ENCODE results near the gene TAP2. TPM values are rescaled to one million over a fixed set of nuclear protein-coding genes. Genes with fewer than 3 reads are reported as not detected.

TAP2 gene
- total and polyA plus RNA-seq, 2 of the 13 experiments (the other 11 are each of a cell fraction or from before 2014, with no cell fraction given): 10.3 to 17.6 TPM

GRCh38 chr6:32843979-32844838 lies 5.7 kb upstream of the TAP2 start, which contains the start of gene PSMB8 (continued):
- TF ChIP-seq RORA (CRISPR knock-in tag; IDR thresholded peaks at IDR 0.05): no peak
- TF ChIP-seq ZBTB38 (CRISPR knock-in tag; IDR thresholded peaks at IDR 0.05): no peak; the same call in 1 of the 2 replicates
- TF ChIP-seq GRHL1 (CRISPR knock-in tag; conservative IDR thresholded peaks at IDR 0.05): no peak
- TF ChIP-seq MBNL3 (CRISPR knock-in tag; conservative IDR thresholded peaks at IDR 0.05): no peak
- TF ChIP-seq ARNT2 (CRISPR knock-in tag; IDR thresholded peaks at IDR 0.05; ENCODE audit: low read depth): 0 out of 2 replicates have a peak, but pooled peaks have one; percentile 15
- TF ChIP-seq SMAD9 (CRISPR knock-in tag; IDR thresholded peaks at IDR 0.05): no peak
- no peak for TF ChIP-seq TEAD2 (CRISPR knock-in tag; IDR thresholded peaks at IDR 0.05)
- TF ChIP-seq ETV6 (CRISPR knock-in tag; conservative IDR thresholded peaks at IDR 0.05): no peak
- TF ChIP-seq MTA3 (CRISPR knock-in tag; IDR thresholded peaks at IDR 0.05): no peak
- TF ChIP-seq ZC3H13 (CRISPR knock-in tag; IDR thresholded peaks at IDR 0.05): no peak
- TF ChIP-seq ARID4A (CRISPR knock-in tag; IDR thresholded peaks at IDR 0.05; ENCODE audit: borderline replicate concordance): peak; percentile 52; the same call in 1 of the 2 replicates
- TF ChIP-seq ZNF564 (CRISPR knock-in tag; IDR thresholded peaks at IDR 0.05): no peak
- 0 out of 2 replicates have a peak, but pooled peaks have one; percentile 39 for TF ChIP-seq WIZ (CRISPR knock-in tag; IDR thresholded peaks at IDR 0.05)
- TF ChIP-seq CHD4 (IDR thresholded peaks at IDR 0.05; ENCODE audit: borderline replicate concordance, low read length): no peak
- TF ChIP-seq ZNF142 (CRISPR knock-in tag; IDR thresholded peaks at IDR 0.05): no peak
- TF ChIP-seq ZNF672 (CRISPR knock-in tag; IDR thresholded peaks at IDR 0.05): no peak
- no peak for TF ChIP-seq CCAR2 (optimal IDR thresholded peaks at IDR 0.05; ENCODE audit: low read depth, low read length)
- peak; percentile 19; the same call in 1 of the 2 replicates for TF ChIP-seq FOSL2 (CRISPR knock-in tag; IDR thresholded peaks at IDR 0.05)
